ENCODE measurements around the gene MRPS22.

The MRPS22 gene

GRCh38 chr3:139302801-139303113 is 41.1 kb upstream of the MRPS22 start:
- no peak overlapping the region for H3K27ac ChIP-seq (ENCODE audit: low read length)
- H3K4me3 ChIP-seq (ENCODE audit: low read length in 2 of 2) = no peak overlapping the region
- H3K27me3 ChIP-seq (ENCODE audit: control insufficient read depth in 1 of 2, insufficient read depth in 2 of 2, low read length in 2 of 2) = no peaks in the 10 kb centered on the region
- H3K4me1 ChIP-seq (ENCODE audit: control insufficient read depth, insufficient read depth, low read length) = no peaks in the 10 kb centered on the region
- no peaks in the 10 kb centered on the region for H3K36me3 ChIP-seq (ENCODE audit: control insufficient read depth in 2 of 2, insufficient read depth in 2 of 2, low read length in 2 of 2)
- H3K9ac ChIP-seq (ENCODE audit: low read length in 2 of 2) = no peak overlapping the region
- H3K9me3 ChIP-seq (ENCODE audit: control insufficient read depth in 2 of 2, low read length in 2 of 2) = no peaks in the 10 kb centered on the region

GRCh38 chr3:139303216-139303615 is 40.6 kb upstream of the MRPS22 start:
- H3K9me3 ChIP-seq (ENCODE audit: control insufficient read depth in 2 of 2, low read length in 2 of 2) = no peaks in the 10 kb centered on the region
- H3K4me1 ChIP-seq (ENCODE audit: control insufficient read depth, insufficient read depth, low read length) = no peaks in the 10 kb centered on the region
- no peak overlapping the region for H3K9ac ChIP-seq (ENCODE audit: low read length in 2 of 2)
- H3K27ac ChIP-seq (ENCODE audit: low read length) = no peak overlapping the region
- no peaks in the 10 kb centered on the region for H3K36me3 ChIP-seq (ENCODE audit: control insufficient read depth in 2 of 2, insufficient read depth in 2 of 2, low read length in 2 of 2)
- H3K27me3 ChIP-seq (ENCODE audit: control insufficient read depth in 1 of 2, insufficient read depth in 2 of 2, low read length in 2 of 2) = no peaks in the 10 kb centered on the region
- H3K4me3 ChIP-seq (ENCODE audit: low read length in 2 of 2) = no peak overlapping the region

GRCh38 chr3:139304383-139304782 is 39.4 kb upstream of the MRPS22 start:
- no peaks in the 10 kb centered on the region for H3K27me3 ChIP-seq (ENCODE audit: control insufficient read depth in 1 of 2, insufficient read depth in 2 of 2, low read length in 2 of 2)
- no peak overlapping the region for H3K4me3 ChIP-seq (ENCODE audit: low read length in 2 of 2)
- no peak overlapping the region for H3K9ac ChIP-seq (ENCODE audit: low read length in 2 of 2)
- H3K27ac ChIP-seq (ENCODE audit: low read length) = no peak overlapping the region
- H3K9me3 ChIP-seq (ENCODE audit: control insufficient read depth in 2 of 2, low read length in 2 of 2) = no peaks in the 10 kb centered on the region
- no peaks in the 10 kb centered on the region for H3K36me3 ChIP-seq (ENCODE audit: control insufficient read depth in 2 of 2, insufficient read depth in 2 of 2, low read length in 2 of 2)
- no peaks in the 10 kb centered on the region for H3K4me1 ChIP-seq (ENCODE audit: control insufficient read depth, insufficient read depth, low read length)

- no peaks in the 10 kb centered on the region for H3K36me3 ChIP-seq (ENCODE audit: control insufficient read depth in 2 of 2, insufficient read depth in 2 of 2, low read length in 2 of 2)
- H3K27ac ChIP-seq (ENCODE audit: low read length) = no peak overlapping the region
- no peaks in the 10 kb centered on the region for H3K27me3 ChIP-seq (ENCODE audit: control insufficient read depth in 1 of 2, insufficient read depth in 2 of 2, low read length in 2 of 2)
- H3K9ac ChIP-seq (ENCODE audit: low read length in 2 of 2) = no peak overlapping the region
- no peaks in the 10 kb centered on the region for H3K9me3 ChIP-seq (ENCODE audit: control insufficient read depth in 2 of 2, low read length in 2 of 2)
- no peak overlapping the region for H3K4me3 ChIP-seq (ENCODE audit: low read length in 2 of 2)
- no peaks in the 10 kb centered on the region for H3K4me1 ChIP-seq (ENCODE audit: control insufficient read depth, insufficient read depth, low read length)
Measured at GRCh38 chr3:139306078-139306477, 37.7 kb upstream of the MRPS22 start.

GRCh38 chr3:139307072-139307491 is 36.7 kb upstream of the MRPS22 start:
- H3K27ac ChIP-seq (ENCODE audit: low read length) = no peak overlapping the region
- no peak overlapping the region for H3K4me3 ChIP-seq (ENCODE audit: low read length in 2 of 2)
- H3K36me3 ChIP-seq (ENCODE audit: control insufficient read depth in 2 of 2, insufficient read depth in 2 of 2, low read length in 2 of 2) = no peaks in the 10 kb centered on the region
- H3K9me3 ChIP-seq (ENCODE audit: control insufficient read depth in 2 of 2, low read length in 2 of 2) = no peaks in the 10 kb centered on the region
- H3K27me3 ChIP-seq (ENCODE audit: control insufficient read depth in 1 of 2, insufficient read depth in 2 of 2, low read length in 2 of 2) = no peaks in the 10 kb centered on the region
- H3K4me1 ChIP-seq (ENCODE audit: control insufficient read depth, insufficient read depth, low read length) = no peaks in the 10 kb centered on the region
- no peak overlapping the region for H3K9ac ChIP-seq (ENCODE audit: low read length in 2 of 2)

GRCh38 chr3:139307601-139308555 is 35.9 kb upstream of the MRPS22 start:
- no peak overlapping the region for H3K4me3 ChIP-seq (ENCODE audit: low read length in 2 of 2)
- H3K27ac ChIP-seq (ENCODE audit: low read length) = no peak overlapping the region
- no peaks in the 10 kb centered on the region for H3K9me3 ChIP-seq (ENCODE audit: control insufficient read depth in 2 of 2, low read length in 2 of 2)
- H3K36me3 ChIP-seq (ENCODE audit: control insufficient read depth in 2 of 2, insufficient read depth in 2 of 2, low read length in 2 of 2) = no peaks in the 10 kb centered on the region
- H3K27me3 ChIP-seq (ENCODE audit: control insufficient read depth in 1 of 2, insufficient read depth in 2 of 2, low read length in 2 of 2) = peaks cover 0 to 3% of the 10 kb centered on the region in 2 donors
- no peak overlapping the region for H3K9ac ChIP-seq (ENCODE audit: low read length in 2 of 2)
- H3K4me1 ChIP-seq (ENCODE audit: control insufficient read depth, insufficient read depth, low read length) = no peaks in the 10 kb centered on the region

- Histone ChIP-seq H3K36me3 (ENCODE audit: control insufficient read depth in 2 of 2, insufficient read depth in 2 of 2, low read length in 2 of 2) (no peaks in the 10 kb centered on the region), H3K9me3 (ENCODE audit: control insufficient read depth in 2 of 2, low read length in 2 of 2) (no peaks in the 10 kb centered on the region), H3K27ac (ENCODE audit: low read length) (no peak overlapping the region), H3K27me3 (ENCODE audit: control insufficient read depth in 1 of 2, insufficient read depth in 2 of 2, low read length in 2 of 2) (peaks cover 0 to 3% of the 10 kb centered on the region in 2 donors), H3K4me1 (ENCODE audit: control insufficient read depth, insufficient read depth, low read length) (no peaks in the 10 kb centered on the region), H3K4me3 (ENCODE audit: low read length in 2 of 2) (no peak overlapping the region), H3K9ac (ENCODE audit: low read length in 2 of 2) (no peak overlapping the region)
Measured at GRCh38 chr3:139308560-139308959, 35.3 kb upstream of the MRPS22 start.

- Histone ChIP-seq H3K4me1 (ENCODE audit: control insufficient read depth, insufficient read depth, low read length) (no peaks in the 10 kb centered on the region), H3K36me3 (ENCODE audit: control insufficient read depth in 2 of 2, insufficient read depth in 2 of 2, low read length in 2 of 2) (no peaks in the 10 kb centered on the region), H3K27ac (ENCODE audit: low read length) (no peak overlapping the region), H3K9me3 (ENCODE audit: control insufficient read depth in 2 of 2, low read length in 2 of 2) (no peaks in the 10 kb centered on the region), H3K9ac (ENCODE audit: low read length in 2 of 2) (no peak overlapping the region), H3K27me3 (ENCODE audit: control insufficient read depth in 1 of 2, insufficient read depth in 2 of 2, low read length in 2 of 2) (peaks cover 0 to 3% of the 10 kb centered on the region in 2 donors), H3K4me3 (ENCODE audit: low read length in 2 of 2) (no peak overlapping the region)
Measured at GRCh38 chr3:139309061-139309591, 34.7 kb upstream of the MRPS22 start.

- H3K27ac ChIP-seq (ENCODE audit: low read length) = no peak overlapping the region
- no peaks in the 10 kb centered on the region for H3K9me3 ChIP-seq (ENCODE audit: control insufficient read depth in 2 of 2, low read length in 2 of 2)
- no peaks in the 10 kb centered on the region for H3K4me1 ChIP-seq (ENCODE audit: control insufficient read depth, insufficient read depth, low read length)
- no peaks in the 10 kb centered on the region for H3K36me3 ChIP-seq (ENCODE audit: control insufficient read depth in 2 of 2, insufficient read depth in 2 of 2, low read length in 2 of 2)
- no peak overlapping the region for H3K4me3 ChIP-seq (ENCODE audit: low read length in 2 of 2)
- H3K27me3 ChIP-seq (ENCODE audit: control insufficient read depth in 1 of 2, insufficient read depth in 2 of 2, low read length in 2 of 2) = peaks cover 0 to 3% of the 10 kb centered on the region in 2 donors
- no peak overlapping the region for H3K9ac ChIP-seq (ENCODE audit: low read length in 2 of 2)
Measured at GRCh38 chr3:139309880-139310279, 33.9 kb upstream of the MRPS22 start.

GRCh38 chr3:139310474-139310933 is 33.3 kb upstream of the MRPS22 start:
- no peak overlapping the region for H3K9ac ChIP-seq (ENCODE audit: low read length in 2 of 2)
- no peak overlapping the region for H3K27ac ChIP-seq (ENCODE audit: low read length)
- no peaks in the 10 kb centered on the region for H3K4me1 ChIP-seq (ENCODE audit: control insufficient read depth, insufficient read depth, low read length)
- H3K4me3 ChIP-seq (ENCODE audit: low read length in 2 of 2) = no peak overlapping the region
- no peaks in the 10 kb centered on the region for H3K9me3 ChIP-seq (ENCODE audit: control insufficient read depth in 2 of 2, low read length in 2 of 2)
- no peaks in the 10 kb centered on the region for H3K36me3 ChIP-seq (ENCODE audit: control insufficient read depth in 2 of 2, insufficient read depth in 2 of 2, low read length in 2 of 2)
- peaks cover 0 to 3% of the 10 kb centered on the region in 2 donors for H3K27me3 ChIP-seq (ENCODE audit: control insufficient read depth in 1 of 2, insufficient read depth in 2 of 2, low read length in 2 of 2)

- no peaks in the 10 kb centered on the region for H3K9me3 ChIP-seq (ENCODE audit: control insufficient read depth in 2 of 2, low read length in 2 of 2)
- no peak overlapping the region for H3K4me3 ChIP-seq (ENCODE audit: low read length in 2 of 2)
- peaks cover 0 to 3% of the 10 kb centered on the region in 2 donors for H3K27me3 ChIP-seq (ENCODE audit: control insufficient read depth in 1 of 2, insufficient read depth in 2 of 2, low read length in 2 of 2)
- no peaks in the 10 kb centered on the region for H3K4me1 ChIP-seq (ENCODE audit: control insufficient read depth, insufficient read depth, low read length)
- H3K27ac ChIP-seq (ENCODE audit: low read length) = no peak overlapping the region
- no peak overlapping the region for H3K9ac ChIP-seq (ENCODE audit: low read length in 2 of 2)
- H3K36me3 ChIP-seq (ENCODE audit: control insufficient read depth in 2 of 2, insufficient read depth in 2 of 2, low read length in 2 of 2) = no peaks in the 10 kb centered on the region
Measured at GRCh38 chr3:139311557-139311956, 32.3 kb upstream of the MRPS22 start.
